Stimulated activated CD4-positive, alpha-beta T cell treated with anti-CD3 and anti-CD28 coated beads, Interleukin-12 subunit alpha, Interleukin-12 subunit beta, amount 100 ng/mL, for 4 hours (primary cell): ENCODE results near the gene LRRC51.
"Not testable (repeated sequence)": the region's sequence is repeated elsewhere in the genome, so short reads cannot be mapped to it uniquely, and the experiment has no call there.

Experiments used
- DNase-seq: peaks from one replicate; pipeline ENCODE4 v3.0.0-alpha.2; 2020

LRRC51 gene

GRCh38 chr11:72141066-72141465 is 60.4 kb downstream of the LRRC51 start:
- DNase-seq = no peak

GRCh38 chr11:72142086-72142485 is 61.4 kb downstream of the LRRC51 start:
- DNase-seq = not testable (repeated sequence)

GRCh38 chr11:72142543-72142942 is 61.9 kb downstream of the LRRC51 start:
- DNase-seq = not testable (repeated sequence)

GRCh38 chr11:72144807-72145565 is 64.3 kb downstream of the LRRC51 start:
- DNase-seq = no peak
